NCI-H82 treated with DMSO at 0.1 percent for 48 hours (cell line): Measurements from ENCODE around the gene LDLR.
"Not testable (repeated sequence)": the region's sequence is repeated elsewhere in the genome, so short reads cannot be mapped to it uniquely, and the experiment has no call there.

ENCODE experiments used
- DNase-seq: peaks from one replicate; lab custom pipeline; 2025; ENCODE audit not compliant: unreplicated experiment; lab: John Stamatoyannopoulos, UW

LDLR gene

GRCh38 chr19:11169896-11170678, 80.8 kb downstream of the LDLR start:
- no peak for DNase-seq

GRCh38 chr19:11171144-11171543, 81.9 kb downstream of the LDLR start:
- no peak for DNase-seq

GRCh38 chr19:11172576-11172975, 83.3 kb downstream of the LDLR start:
- DNase-seq = no peak

- DNase-seq = no peak
Observed at GRCh38 chr19:11173516-11174155, 84.4 kb downstream of the LDLR start.

- no peak for DNase-seq
Observed at GRCh38 chr19:11174336-11174735, 85.1 kb downstream of the LDLR start.

- no peak for DNase-seq
Observed at GRCh38 chr19:11175920-11176319, 86.7 kb downstream of the LDLR start.

GRCh38 chr19:11176466-11177193, 87.4 kb downstream of the LDLR start:
- DNase-seq = no peak

- DNase-seq = no peak
Observed at GRCh38 chr19:11177592-11177991, 88.3 kb downstream of the LDLR start.

- DNase-seq = not testable (repeated sequence)
Observed at GRCh38 chr19:11179145-11179465, 89.8 kb downstream of the LDLR start.

- no peak for DNase-seq
Observed at GRCh38 chr19:11179716-11180297, 90.5 kb downstream of the LDLR start.

GRCh38 chr19:11180346-11180745, 91.1 kb downstream of the LDLR start:
- no peak for DNase-seq

GRCh38 chr19:11180975-11181374, 91.7 kb downstream of the LDLR start:
- not testable (repeated sequence) for DNase-seq

GRCh38 chr19:11181488-11181887, 92.2 kb downstream of the LDLR start:
- DNase-seq = no peak
